AG04449 (cell line): ENCODE data around the gene GABRB2.

Source experiments
- CTCF ChIA-PET: fragments of 350-600 bp; formaldehyde crosslinking; extraction: SDS; loops from one replicate; lab custom pipeline; 2021; ENCODE audit warnings: antibody characterized with exemption; lab: Yijun Ruan, JAX
- POLR2A ChIA-PET: fragments of 400-600, 350-600 bp; formaldehyde crosslinking; extraction: SDS; loops from one replicate; lab custom pipeline; 2020; ENCODE audit warnings: antibody characterized with exemption, inconsistent platforms; lab: Yijun Ruan, JAX
- DNase-seq: peaks from one replicate; pipeline ENCODE4 v3.0.0-alpha.2; 2010; ENCODE audit warnings: low read depth, low spot score
- H3K4me3 ChIP-seq: 2 replicates; pipeline ENCODE4 v1.5.1; 2011; ENCODE audit warnings: low read depth, mild to moderate bottlenecking, control low read depth, low read length
- CTCF ChIP-seq: IDR thresholded peaks from one replicate; pipeline ENCODE4 v1.5.1; 2011; ENCODE audit warnings: mild to moderate bottlenecking, moderate library complexity, low read length, control low read depth, inconsistent platforms; ENCODE audit not compliant: insufficient read depth; ENCODE audit errors: missing control alignments

GABRB2 gene

GRCh38 chr5:161546470-161547301, at the start of gene GABRB2:
Gene GABRB2, minus strand, starts transcription at chr5:161546725. Its CDS starts 82 bp downstream, at chr5:161546643.
- CTCF ChIA-PET: interaction anchor here (1.0 to 4.9 kb wide), 2 partner anchors 1801 to 1862 kb away, joined by 3 to 42 read pairs; no protein-coding TSS in a partner anchor
- no peak for TF ChIP-seq CTCF
- H3K4me3 ChIP-seq: peak within 1 kb of the TSS; percentile 36
- POLR2A ChIA-PET: no interaction called here
- DNase-seq: no peak

- no peak for TF ChIP-seq CTCF
- POLR2A ChIA-PET: no interaction called here
- no peak for DNase-seq
- CTCF ChIA-PET: no interaction called here
- H3K4me3 ChIP-seq: no peak overlapping the region
Observed at GRCh38 chr5:161585798-161586197, 39.3 kb upstream of the GABRB2 start.

GRCh38 chr5:161580621-161581020, 34.1 kb upstream of the GABRB2 start:
- H3K4me3 ChIP-seq: no peak overlapping the region
- TF ChIP-seq CTCF: no peak
- DNase-seq: no peak
- POLR2A ChIA-PET: no interaction called here
- CTCF ChIA-PET: no interaction called here

GRCh38 chr5:161572914-161573313, 26.4 kb upstream of the GABRB2 start:
- DNase-seq: no peak
- H3K4me3 ChIP-seq: no peak overlapping the region
- ChIA-PET CTCF (interaction anchor here (1.5 kb wide), 1 partner anchor 28 kb away, joined by 3 read pairs; no protein-coding TSS in a partner anchor), POLR2A (no interaction called here)
- TF ChIP-seq CTCF: no peak

- H3K4me3 ChIP-seq: no peak overlapping the region
- DNase-seq: no peak
- ChIA-PET CTCF (no interaction called here), POLR2A (no interaction called here)
- no peak for TF ChIP-seq CTCF
Observed at GRCh38 chr5:161566081-161566480, 19.6 kb upstream of the GABRB2 start.

- ChIA-PET CTCF (no interaction called here), POLR2A (no interaction called here)
- DNase-seq: no peak
- TF ChIP-seq CTCF: no peak
- H3K4me3 ChIP-seq: no peak overlapping the region
Observed at GRCh38 chr5:161562446-161562845, 15.9 kb upstream of the GABRB2 start.
